A673 (cell line): ENCODE results near the gene GSDMA.

ENCODE experiments used
- EZH2 ChIP-seq: fragments of 200-600 bp; sonication (generic); IDR thresholded peaks from 2 replicates; pipeline ENCODE4 v1.6.1; 2017; ENCODE audit warnings: borderline replicate concordance, low read depth, mild to moderate bottlenecking, mixed read lengths, antibody characterized with exemption, low read length; ENCODE audit not compliant: poor library complexity, severe bottlenecking
- TF ChIP-seq, protein P1 (sequence below): fragments of 300-800, 200-600 bp; sonication (generic); conservative IDR thresholded peaks from 2 replicates; pipeline ENCODE4 v1.5.1; 2017; ENCODE audit warnings: low read depth, mild to moderate bottlenecking, antibody characterized with exemption, low read length, moderate library complexity, mixed read lengths

DNA sequence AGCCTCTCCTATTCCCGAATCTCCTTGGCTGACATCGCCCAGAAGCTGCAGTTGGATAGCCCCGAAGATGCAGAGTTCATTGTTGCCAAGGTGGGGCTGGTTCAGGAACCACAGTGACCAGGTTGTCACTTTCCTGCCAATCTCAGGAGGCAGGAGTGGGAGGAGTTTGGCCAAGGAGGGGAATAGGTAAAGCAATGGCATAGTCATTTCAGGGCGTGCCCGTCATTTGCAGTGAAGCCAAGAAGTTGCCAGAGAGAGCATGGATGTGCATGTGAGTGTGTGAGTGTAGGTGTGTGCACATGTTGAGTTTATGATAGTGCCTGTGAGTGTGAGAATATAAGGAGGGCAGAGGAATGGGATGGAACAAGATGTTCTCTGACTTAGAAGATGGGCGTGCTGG lies 32.6 kb downstream of the GSDMA start:
- TF ChIP-seq, protein P1, sequence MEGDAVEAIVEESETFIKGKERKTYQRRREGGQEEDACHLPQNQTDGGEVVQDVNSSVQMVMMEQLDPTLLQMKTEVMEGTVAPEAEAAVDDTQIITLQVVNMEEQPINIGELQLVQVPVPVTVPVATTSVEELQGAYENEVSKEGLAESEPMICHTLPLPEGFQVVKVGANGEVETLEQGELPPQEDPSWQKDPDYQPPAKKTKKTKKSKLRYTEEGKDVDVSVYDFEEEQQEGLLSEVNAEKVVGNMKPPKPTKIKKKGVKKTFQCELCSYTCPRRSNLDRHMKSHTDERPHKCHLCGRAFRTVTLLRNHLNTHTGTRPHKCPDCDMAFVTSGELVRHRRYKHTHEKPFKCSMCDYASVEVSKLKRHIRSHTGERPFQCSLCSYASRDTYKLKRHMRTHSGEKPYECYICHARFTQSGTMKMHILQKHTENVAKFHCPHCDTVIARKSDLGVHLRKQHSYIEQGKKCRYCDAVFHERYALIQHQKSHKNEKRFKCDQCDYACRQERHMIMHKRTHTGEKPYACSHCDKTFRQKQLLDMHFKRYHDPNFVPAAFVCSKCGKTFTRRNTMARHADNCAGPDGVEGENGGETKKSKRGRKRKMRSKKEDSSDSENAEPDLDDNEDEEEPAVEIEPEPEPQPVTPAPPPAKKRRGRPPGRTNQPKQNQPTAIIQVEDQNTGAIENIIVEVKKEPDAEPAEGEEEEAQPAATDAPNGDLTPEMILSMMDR: no peak
- TF ChIP-seq EZH2: no peak
